GM15510 (cell line): ENCODE results near the gene MRPL34.

ENCODE experiments used
- POLR2A ChIP-seq: IDR thresholded peaks from 3 replicates; pipeline ENCODE4 v1.6.1; 2011; ENCODE audit warnings: borderline replicate concordance; ENCODE audit not compliant: insufficient read length; ENCODE audit errors: extremely low read depth

The MRPL34 gene

GRCh38 chr19:17352608-17353280, 47.1 kb downstream of the MRPL34 start:
- no peak for TF ChIP-seq POLR2A

- TF ChIP-seq POLR2A, result no peak
These were observed 47.7 kb downstream of the MRPL34 start for GRCh38 chr19:17353386-17353785.
